Left lung (tissue), 10 donors: ENCODE data around the gene SRSF6. TPM values are rescaled to one million over a fixed set of nuclear protein-coding genes. Genes with fewer than 3 reads are reported as not detected.
"Not testable (repeated sequence)": the region's sequence is repeated elsewhere in the genome, so short reads cannot be mapped to it uniquely, and the experiment has no call there.

Experiments
- ATAC-seq: fragments of 200-7000 bp; cut with Tn5 transposase; one replicate; pipeline ENCODE4 v1.9.1; 2020; ENCODE audit warnings: moderate library complexity
- DNase-seq, 4 donors: peaks; one replicate each; pipeline ENCODE4 v3.0.0-alpha.2; 2013 to 2020
- H3K27ac ChIP-seq, 2 donors: fragments of 200-600 bp; sonication (generic) in 1 of 2; one replicate each; pipeline versions ENCODE4 v1.5.0 to v1.8.0; 2020 to 2021
- H3K27me3 ChIP-seq, 2 donors: fragments of 200-600 bp; sonication (generic) in 1 of 2; one replicate each; pipeline versions ENCODE4 v1.5.0 to v1.8.0; 2020 to 2021
- H3K36me3 ChIP-seq, 2 donors: fragments of 200-600 bp; sonication (generic) in 1 of 2; one replicate each; pipeline versions ENCODE4 v1.5.0 to v1.8.0; 2020 to 2021
- H3K4me1 ChIP-seq, 2 donors: fragments of 200-600 bp; one replicate each; pipeline ENCODE4 v1.8.0; 2021
- H3K4me3 ChIP-seq, 2 donors: fragments of 200-600 bp; sonication (generic) in 1 of 2; one replicate each; pipeline versions ENCODE4 v1.5.0 to v1.8.0; 2020 to 2021; ENCODE audit warnings: mild to moderate bottlenecking in 1 of 2
- H3K9me3 ChIP-seq, 2 donors: fragments of 200-600 bp; sonication (generic) in 1 of 2; one replicate each; pipeline versions ENCODE4 v1.5.0 to v1.8.0; 2020 to 2021
- intact Hi-C, 2 donors: fragments of 100-400 bp; cut with DNase I; formaldehyde crosslinking; loops; one replicate each; pipeline versions ENCODE4 v1.11.2 to v1.14.2; 2022
- polyA plus RNA-seq, 6 donors: library from polyadenylated mRNA; unstranded; fragments of 120-200 nt; gene quantifications; one replicate each; pipeline ENCODE4 v1.2.1, GENCODE V29; 2013; ENCODE audit not compliant: insufficient read length in 6 of 6
- total RNA-seq, 2 donors: library from RNA; stranded (reverse); fragmentation: NEBNext Ultra II Directional; extraction: Animal tissue kit (Norgen Biotek cat#: 25700); gene quantifications; one replicate each; pipeline ENCODE4 v1.2.1, GENCODE V29; 2021
- TF ChIP-seq, protein P1 (sequence below), 2 donors: fragments of 200-600 bp; sonication (generic) in 1 of 2; IDR thresholded peaks; one replicate each; pipeline versions ENCODE4 v1.5.0 to v1.8.0; 2021; ENCODE audit warnings: antibody characterized with exemption in 2 of 2
- donor health status: DM: no; HTN: yes; CAD: no.
- donor health status: DM: no; HTN: no; CAD: no.

SRSF6 gene
- total and polyA plus RNA-seq, 8 donors: 134 to 424 (median 388) TPM

DNA sequence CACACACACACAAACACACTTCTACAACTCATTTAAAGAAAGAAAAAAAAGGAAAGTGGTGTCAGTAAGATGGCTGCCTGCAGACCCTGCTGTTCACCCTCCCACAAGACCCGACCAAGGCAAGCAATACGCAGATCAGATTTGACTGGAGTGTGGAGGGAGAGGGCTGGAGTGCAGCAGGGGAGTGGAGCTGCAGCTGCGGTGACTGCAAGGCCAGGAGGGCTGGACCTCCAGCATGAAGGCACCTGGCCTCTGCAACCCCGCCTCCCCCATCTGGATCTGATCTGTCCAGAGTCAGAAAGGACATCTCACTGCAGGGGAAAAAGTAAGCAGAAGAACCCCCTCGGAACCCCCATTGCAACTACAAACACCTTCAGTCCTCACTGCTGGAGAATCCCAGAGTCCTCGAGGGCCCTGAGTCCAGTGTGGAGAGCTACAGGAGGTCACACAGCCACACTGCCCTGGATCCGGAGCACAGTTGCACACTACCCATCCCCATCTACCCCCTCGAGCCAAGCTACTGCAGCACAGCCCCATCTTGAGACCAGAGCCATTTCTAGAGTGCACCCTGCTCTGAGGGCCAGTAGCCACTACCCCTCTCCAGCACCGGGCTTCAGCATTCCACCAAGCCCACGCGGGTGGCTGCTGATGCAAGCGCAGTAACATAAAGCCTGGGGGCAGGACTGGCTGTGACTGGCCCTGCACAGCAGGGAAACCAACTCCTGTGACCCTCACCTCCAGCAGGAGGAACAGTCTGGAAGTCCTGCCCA, 41.9 kb upstream of the SRSF6 start:
- no peak overlapping the region for H3K4me3 ChIP-seq
- H3K27me3 ChIP-seq: peaks cover 0 to 4% of the 10 kb centered on the region in 2 donors
- ATAC-seq (no peak), DNase-seq (no peak)
- H3K36me3 ChIP-seq: no peaks in the 10 kb centered on the region
- TF ChIP-seq, protein P1, sequence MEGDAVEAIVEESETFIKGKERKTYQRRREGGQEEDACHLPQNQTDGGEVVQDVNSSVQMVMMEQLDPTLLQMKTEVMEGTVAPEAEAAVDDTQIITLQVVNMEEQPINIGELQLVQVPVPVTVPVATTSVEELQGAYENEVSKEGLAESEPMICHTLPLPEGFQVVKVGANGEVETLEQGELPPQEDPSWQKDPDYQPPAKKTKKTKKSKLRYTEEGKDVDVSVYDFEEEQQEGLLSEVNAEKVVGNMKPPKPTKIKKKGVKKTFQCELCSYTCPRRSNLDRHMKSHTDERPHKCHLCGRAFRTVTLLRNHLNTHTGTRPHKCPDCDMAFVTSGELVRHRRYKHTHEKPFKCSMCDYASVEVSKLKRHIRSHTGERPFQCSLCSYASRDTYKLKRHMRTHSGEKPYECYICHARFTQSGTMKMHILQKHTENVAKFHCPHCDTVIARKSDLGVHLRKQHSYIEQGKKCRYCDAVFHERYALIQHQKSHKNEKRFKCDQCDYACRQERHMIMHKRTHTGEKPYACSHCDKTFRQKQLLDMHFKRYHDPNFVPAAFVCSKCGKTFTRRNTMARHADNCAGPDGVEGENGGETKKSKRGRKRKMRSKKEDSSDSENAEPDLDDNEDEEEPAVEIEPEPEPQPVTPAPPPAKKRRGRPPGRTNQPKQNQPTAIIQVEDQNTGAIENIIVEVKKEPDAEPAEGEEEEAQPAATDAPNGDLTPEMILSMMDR (IDR thresholded peaks at IDR 0.05): no peak
- no peaks in the 10 kb centered on the region for H3K4me1 ChIP-seq
- H3K9me3 ChIP-seq: peaks cover 0 to 31% of the 10 kb centered on the region in 2 donors
- H3K27ac ChIP-seq: no peak overlapping the region
- intact Hi-C loops: no loop called here

DNA sequence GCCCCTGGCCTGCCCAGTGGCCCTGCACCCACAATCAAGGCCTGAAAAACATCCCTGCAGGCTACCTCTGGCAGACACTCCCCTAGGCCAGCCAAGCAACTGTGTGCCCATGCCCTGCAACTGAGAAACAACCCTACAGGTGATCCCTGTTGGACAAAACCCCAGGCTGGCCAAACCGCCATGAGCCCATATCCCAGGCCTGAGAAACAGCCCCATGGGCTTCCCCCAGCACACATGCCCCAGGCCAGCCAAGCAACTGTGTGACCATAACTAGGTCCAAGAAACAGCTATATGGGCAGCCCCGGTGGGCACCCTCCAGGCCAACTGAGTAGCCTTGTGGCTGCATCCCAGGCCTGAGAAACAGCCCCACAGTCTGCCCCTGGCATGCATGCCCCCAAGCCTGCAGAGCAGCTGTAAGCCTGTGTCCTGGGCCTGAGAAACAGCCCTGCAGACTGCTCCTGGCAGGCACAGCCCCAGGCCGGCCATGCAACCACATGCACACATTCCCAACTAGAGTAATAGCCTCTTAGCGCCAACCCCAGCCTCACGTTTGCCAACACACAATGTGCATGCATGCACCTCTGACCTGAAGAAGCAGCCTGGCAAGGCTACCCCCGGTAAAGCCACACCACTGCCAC, 41.0 kb upstream of the SRSF6 start:
- DNase-seq (no peak), ATAC-seq (no peak)
- H3K27me3 ChIP-seq: no peaks in the 10 kb centered on the region
- intact Hi-C loops: no loop called here
- TF ChIP-seq, protein P1 (IDR thresholded peaks at IDR 0.05): no peak
- H3K4me1 ChIP-seq: no peaks in the 10 kb centered on the region
- H3K4me3 ChIP-seq: no peak overlapping the region
- no peak overlapping the region for H3K27ac ChIP-seq
- H3K9me3 ChIP-seq: peaks cover 0 to 39% of the 10 kb centered on the region in 2 donors
- no peaks in the 10 kb centered on the region for H3K36me3 ChIP-seq

DNA sequence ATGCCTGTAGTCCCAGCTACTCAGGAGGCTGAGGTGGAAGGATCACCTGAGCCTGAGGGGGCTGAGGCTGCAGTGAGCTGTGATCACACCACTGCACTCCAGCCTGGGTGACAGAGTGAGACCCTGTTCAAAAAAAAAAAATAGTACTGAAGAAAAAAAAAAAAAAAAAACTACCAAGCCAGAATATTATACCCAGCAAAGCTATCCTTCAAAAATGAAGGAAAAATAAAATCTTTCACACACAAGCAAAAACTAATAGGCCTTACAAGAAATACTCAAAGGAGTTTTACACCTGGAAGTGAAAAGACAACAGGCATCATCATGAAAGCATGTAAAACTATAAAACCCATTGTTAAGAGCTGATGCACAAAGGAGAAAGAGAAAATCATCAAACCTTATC, 37.5 kb upstream of the SRSF6 start:
- Histone ChIP-seq H3K4me1 (no peaks in the 10 kb centered on the region), H3K36me3 (no peaks in the 10 kb centered on the region), H3K4me3 (no peak overlapping the region), H3K27me3 (no peaks in the 10 kb centered on the region), H3K9me3 (peaks cover 0 to 39% of the 10 kb centered on the region in 2 donors), H3K27ac (no peak overlapping the region)
- ATAC-seq (no peak), DNase-seq (no peak)
- intact Hi-C loops: no loop called here
- TF ChIP-seq, protein P1 (IDR thresholded peaks at IDR 0.05): no peak

DNA sequence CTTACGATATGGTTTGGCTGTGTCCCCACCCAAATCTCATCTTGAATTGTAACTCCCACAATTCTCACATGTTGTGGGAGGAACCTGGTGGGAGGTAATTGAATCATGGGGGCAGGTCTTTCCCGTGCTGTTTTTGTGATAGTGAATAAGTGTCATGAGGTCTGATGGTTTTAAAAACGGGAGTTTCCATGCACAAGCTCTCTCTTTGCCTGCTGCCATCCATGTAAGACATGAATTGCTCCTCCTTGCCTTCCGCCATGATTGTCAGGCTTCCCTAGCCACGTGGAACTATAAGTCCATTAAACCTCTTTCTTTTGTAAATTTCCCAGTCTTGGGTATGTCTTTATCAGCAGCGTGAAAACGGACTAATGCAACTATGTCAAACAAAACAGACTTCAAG, 36.8 kb upstream of the SRSF6 start:
- H3K4me1 ChIP-seq, DNase-seq, H3K36me3 ChIP-seq, intact Hi-C loops, H3K27ac ChIP-seq, H3K27me3 ChIP-seq, H3K4me3 ChIP-seq, ATAC-seq: not testable (repeated sequence)
- peaks cover 0 to 39% of the 10 kb centered on the region in 2 donors for H3K9me3 ChIP-seq

DNA sequence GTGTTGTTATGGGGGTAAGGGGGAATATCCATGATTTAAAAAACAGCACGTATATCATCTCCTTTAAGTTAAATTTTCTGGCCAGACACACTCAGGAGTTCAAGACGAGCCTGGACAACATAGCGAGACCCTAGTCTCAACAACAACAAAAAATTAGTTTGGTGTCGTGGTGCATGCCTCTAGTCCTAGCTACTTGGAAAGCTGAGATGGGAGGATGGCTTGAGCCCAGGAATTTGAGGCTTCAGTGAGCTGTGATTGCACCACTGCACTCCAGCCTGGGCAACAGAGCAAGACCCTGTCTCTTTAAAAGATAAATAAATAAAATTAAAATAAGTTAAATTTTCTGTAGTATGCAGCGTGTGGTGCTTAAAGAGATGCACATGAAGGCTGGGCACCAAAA, 31.5 kb upstream of the SRSF6 start:
- TF ChIP-seq, protein P1 (IDR thresholded peaks at IDR 0.05): no peak
- H3K9me3 ChIP-seq: peaks cover 0 to 4% of the 10 kb centered on the region in 2 donors
- H3K27ac ChIP-seq: no peak overlapping the region
- H3K4me3 ChIP-seq: no peak overlapping the region
- ATAC-seq (no peak), DNase-seq (no peak)
- no peaks in the 10 kb centered on the region for H3K36me3 ChIP-seq
- H3K27me3 ChIP-seq: peaks cover 0 to 3% of the 10 kb centered on the region in 2 donors
- H3K4me1 ChIP-seq: no peaks in the 10 kb centered on the region
- intact Hi-C loops: no loop called here
